HepG2 (cell line): ENCODE data around the gene PKD2L1. TPM values are rescaled to one million over a fixed set of nuclear protein-coding genes. Genes with fewer than 3 reads are reported as not detected.

Experiments used
- ATAC-seq: fragments of 200-7000 bp; cut with Tn5 transposase; 3 replicates; pipeline ENCODE4 v1.9.1; 2020; ENCODE audit warnings: mild to moderate bottlenecking, moderate library complexity
- BruUV-seq: library from RNA; stranded (reverse); fragments of 400-500 nt; replicated peaks from 2 replicates; lab custom pipeline; 2021; lab: Mats Ljungman, UMichigan
- CTCF ChIA-PET: fragments of 300-600 bp; formaldehyde crosslinking; extraction: SDS; loops from one replicate; lab custom pipeline; 2021; ENCODE audit warnings: low total read pairs, inconsistent platforms, low intra/inter-chr PET ratio; lab: Yijun Ruan, JAX
- POLR2A ChIA-PET: fragments of 350-600 bp; sonication (Branson Sonifier 250); formaldehyde crosslinking; loops from one replicate; lab custom pipeline; 2020; ENCODE audit warnings: antibody characterized with exemption, inconsistent platforms; lab: Yijun Ruan, JAX
- DNase-seq: peaks from one replicate; pipeline ENCODE4 v3.0.0-alpha.2; 2015; ENCODE audit warnings: low spot score
- FAIRE-seq: peaks from 3 replicates; lab custom pipeline; 2011; peaks lifted over from hg19 to GRCh38; lab: Jason Lieb, UNC
- H2AFZ ChIP-seq: one replicate; pipeline ENCODE4 v1.6.1; 2011; ENCODE audit warnings: low read length, inconsistent platforms
- H3K27ac ChIP-seq: fragments of 300-600 bp; 3 replicates; pipeline ENCODE4 v1.8.0; 2011; ENCODE audit warnings: mixed run types, mild to moderate bottlenecking, mixed read lengths, low read length, inconsistent platforms; ENCODE audit not compliant: insufficient read depth; ENCODE audit errors: extremely low read length
- H3K27me3 ChIP-seq, 2 experiments: fragments of 200-600 bp in 1 of 2; 2 replicates in 1 of 2; 3 replicates in 1 of 2; pipeline versions ENCODE4 v1.6.0 to v1.8.0; 2011; ENCODE audit warnings: low read length in 2 of 2, mild to moderate bottlenecking in 2 of 2, moderate library complexity in 2 of 2, inconsistent platforms in 1 of 2; ENCODE audit not compliant: insufficient read depth in 2 of 2, control insufficient read depth in 1 of 2
- H3K36me3 ChIP-seq, 2 experiments: fragments of 200-600 bp in 1 of 2; replicated peaks in 1 of 2; 2 replicates in 1 of 2; 3 replicates in 1 of 2; pipeline versions ENCODE4 v1.5.1 to v1.8.0; 2011; ENCODE audit warnings: low read length in 2 of 2, inconsistent platforms in 1 of 2; ENCODE audit not compliant: insufficient read depth in 2 of 2, control insufficient read depth in 1 of 2
- H3K4me1 ChIP-seq: 2 replicates; pipeline ENCODE4 v1.5.1; 2012; ENCODE audit warnings: low read length, inconsistent platforms; ENCODE audit not compliant: insufficient read depth
- H3K4me2 ChIP-seq: 2 replicates; pipeline ENCODE4 v1.6.0; 2011; ENCODE audit warnings: low read depth, low read length, inconsistent platforms
- H3K4me3 ChIP-seq, 3 experiments: fragments of 200-600 bp in 1 of 3; sonication (generic), shearing (Covaris generic) in 1 of 3; replicated peaks in 1 of 3; 2 replicates each; pipeline ENCODE4 v1.5.1; 2011 to 2016; ENCODE audit warnings: low read length in 3 of 3, inconsistent platforms in 2 of 3, low read depth in 2 of 3, mild to moderate bottlenecking in 2 of 3, control low read depth in 1 of 3, mixed read lengths in 1 of 3; ENCODE audit not compliant: insufficient read depth in 1 of 3
- H3K79me2 ChIP-seq: one replicate; pipeline ENCODE4 v1.6.1; 2011; ENCODE audit warnings: low read length, inconsistent platforms; ENCODE audit not compliant: insufficient read depth
- H3K9ac ChIP-seq: 2 replicates; pipeline ENCODE4 v1.6.0; 2011; ENCODE audit warnings: mild to moderate bottlenecking, low read depth, low read length, inconsistent platforms; ENCODE audit not compliant: insufficient read depth
- H3K9me3 ChIP-seq: 2 replicates; pipeline ENCODE4 v1.5.1; 2012; ENCODE audit warnings: mild to moderate bottlenecking, low read length
- H4K20me1 ChIP-seq: 2 replicates; pipeline ENCODE4 v1.6.0; 2011; ENCODE audit warnings: inconsistent platforms, mild to moderate bottlenecking, low read length, moderate library complexity; ENCODE audit not compliant: insufficient read depth
- NFIC ChIP-seq: IDR thresholded peaks from 2 replicates; pipeline ENCODE4 v1.6.1; 2012; ENCODE audit warnings: mild to moderate bottlenecking, low read length, inconsistent platforms
- ZC3H13 ChIP-seq: sonication (generic); formaldehyde crosslinking; IDR thresholded peaks from 2 replicates; pipeline ENCODE4 v1.8.1; 2023; ENCODE audit warnings: mild to moderate bottlenecking, missing genetic modification reagents, moderate library complexity
- ZNF263 ChIP-seq: sonication (generic); formaldehyde crosslinking; IDR thresholded peaks from 2 replicates; pipeline ENCODE4 v1.4.0; 2020; ENCODE audit warnings: missing genetic modification reagents
- ZNF280B ChIP-seq: sonication (generic); formaldehyde crosslinking; IDR thresholded peaks from 2 replicates; pipeline ENCODE4 v1.5.0; 2020; ENCODE audit warnings: missing genetic modification reagents, mild to moderate bottlenecking, borderline replicate concordance
- ZNF468 ChIP-seq: sonication (generic); formaldehyde crosslinking; IDR thresholded peaks from 2 replicates; pipeline ENCODE4 v1.8.0; 2022; ENCODE audit warnings: mild to moderate bottlenecking, moderate library complexity, missing genetic modification reagents
- ZNF564 ChIP-seq: sonication (generic); formaldehyde crosslinking; IDR thresholded peaks from 2 replicates; pipeline ENCODE4 v1.8.1; 2023; ENCODE audit warnings: mild to moderate bottlenecking, missing genetic modification reagents
- ZNF672 ChIP-seq: sonication (generic); formaldehyde crosslinking; IDR thresholded peaks from 2 replicates; pipeline ENCODE4 v1.8.1; 2022; ENCODE audit warnings: missing genetic modification reagents
- ZSCAN12 ChIP-seq: sonication (generic); formaldehyde crosslinking; IDR thresholded peaks from 2 replicates; pipeline ENCODE4 v1.9.0; 2021; ENCODE audit warnings: mild to moderate bottlenecking, missing genetic modification reagents
- ZZZ3 ChIP-seq: sonication (generic); formaldehyde crosslinking; IDR thresholded peaks from 2 replicates; pipeline ENCODE4 v1.4.0; 2020; ENCODE audit warnings: missing genetic modification reagents, mild to moderate bottlenecking, borderline replicate concordance
- WGBS: methylation state at CpG from one replicate; pipeline ENCODE4 v1.1.6; 2017; ENCODE audit warnings: low lambda C conversion rate; 5-methylcytosine and 5-hydroxymethylcytosine counted together
- in situ Hi-C: cut with HindIII; loops from 2 replicates; pipeline ENCODE4 v1.10.0; 2017; ENCODE audit warnings: low pct_unique_long_range_greater_than_20kb; ENCODE audit not compliant: extremely low pct_ligation_motif_present
- intact Hi-C: fragments of 100-400 bp; cut with micrococcal nuclease; formaldehyde crosslinking; loops from one replicate; pipeline ENCODE4 v1.10.0; 2022; ENCODE audit not compliant: unreplicated experiment
- polyA plus RNA-seq, 8 experiments: library from polyadenylated mRNA; depleted of rRNA in 3 of 8; stranded (reverse) in 7 of 8; unstranded in 1 of 8; fragments of >200 nt; fragmentation: Illumina TruSeq in 4 of 8; extraction: Trizol in 4 of 8; gene quantifications; 2 replicates each; pipeline versions ENCODE4 v1.2.1 to v1.2.3, GENCODE V29; 2011 to 2016; ENCODE audit warnings: low read depth in 4 of 8, missing spikeins in 1 of 8, mixed read lengths in 1 of 8; ENCODE audit not compliant: insufficient read depth in 1 of 8
- total RNA-seq, 5 experiments: library from RNA; depleted of rRNA; stranded (reverse); fragments of >200 nt; fragmentation: Illumina TruSeq; extraction: Trizol; gene quantifications; 2 replicates each; pipeline ENCODE4 v1.2.3, GENCODE V29; 2016; ENCODE audit warnings: low read depth in 1 of 5
- TF ChIP-seq, protein P1 (sequence below): IDR thresholded peaks from 2 replicates; pipeline ENCODE4 v1.6.1; 2016
- TF ChIP-seq, protein P2 (sequence below): sonication (generic); formaldehyde crosslinking; IDR thresholded peaks from 2 replicates; pipeline ENCODE4 v1.8.0; 2022; ENCODE audit warnings: mild to moderate bottlenecking, missing genetic modification reagents; ENCODE audit not compliant: insufficient replicate concordance
- TF ChIP-seq, protein P3 (sequence below): sonication (generic); formaldehyde crosslinking; IDR thresholded peaks from 2 replicates; pipeline ENCODE4 v1.4.0; 2020; ENCODE audit warnings: missing genetic modification reagents, mild to moderate bottlenecking, borderline replicate concordance

Gene PKD2L1
- total and polyA plus RNA-seq, 2 of the 13 experiments (the other 11 are each of a cell fraction or from before 2014, with no cell fraction given), result 0.07 to 0.15 TPM

- CTCF ChIA-PET, result interaction anchor here (10.5 kb wide), 1 partner anchor 85 kb away, joined by 297 read pairs; no protein-coding TSS in a partner anchor
- WGBS, result 0% methylated on average over 6 of the region's 36 CpGs
- Histone ChIP-seq H3K36me3 (peaks cover 12 to 34% of the 10 kb centered on the region in 2 experiments), H3K4me2 (peak overlapping the region; percentile 83), H2AFZ (no peak overlapping the region), H3K4me1 (peaks cover 63% of the 10 kb centered on the region), H3K4me3 (peak overlapping the region; percentile 95 to 99 (median 95); a peak in 5 of 6 replicates), H3K79me2 (peaks cover 53% of the 10 kb centered on the region), H3K9me3 (no peaks in the 10 kb centered on the region), H3K27me3 (no peaks in the 10 kb centered on the region; a peak in 1 of 5 replicates), H3K27ac (peak overlapping the region; percentile 82), H4K20me1 (peaks cover 36% of the 10 kb centered on the region), H3K9ac (peak overlapping the region; percentile 89)
- BruUV-seq, result no TSS peak
- POLR2A ChIA-PET, result interaction anchor here (0.9 to 12.6 kb wide), 16 partner anchors 8 to 189 kb away, joined by 3 to 287 read pairs (median 5); partner anchors contain the start of gene HIF1AN
- no peak for FAIRE-seq
- DNase-seq, result peak; percentile 59
- ATAC-seq, result peak; percentile 71
- in situ Hi-C loops, result loop anchor here (25.0 kb wide), 1 partner anchor 541 kb away; no protein-coding TSS in a partner anchor
- intact Hi-C loops, result no loop called here
- TF ChIP-seq ZNF280B (CRISPR knock-in tag) (no peak), NFIC (0 out of 2 replicates have a peak, but pooled peaks have one; percentile 17), ZC3H13 (CRISPR knock-in tag) (peak; percentile 89), ZNF672 (CRISPR knock-in tag) (0 out of 2 replicates have a peak, but pooled peaks have one; percentile 27), ZZZ3 (CRISPR knock-in tag) (0 out of 2 replicates have a peak, but pooled peaks have one; percentile 41), ZNF263 (CRISPR knock-in tag) (0 out of 2 replicates have a peak, but pooled peaks have one; percentile 17), ZNF564 (CRISPR knock-in tag) (no peak), ZSCAN12 (0 out of 2 replicates have a peak, but pooled peaks have one; percentile 25), ZNF468 (0 out of 2 replicates have a peak, but pooled peaks have one; percentile 44)
- TF ChIP-seq, protein P1, sequence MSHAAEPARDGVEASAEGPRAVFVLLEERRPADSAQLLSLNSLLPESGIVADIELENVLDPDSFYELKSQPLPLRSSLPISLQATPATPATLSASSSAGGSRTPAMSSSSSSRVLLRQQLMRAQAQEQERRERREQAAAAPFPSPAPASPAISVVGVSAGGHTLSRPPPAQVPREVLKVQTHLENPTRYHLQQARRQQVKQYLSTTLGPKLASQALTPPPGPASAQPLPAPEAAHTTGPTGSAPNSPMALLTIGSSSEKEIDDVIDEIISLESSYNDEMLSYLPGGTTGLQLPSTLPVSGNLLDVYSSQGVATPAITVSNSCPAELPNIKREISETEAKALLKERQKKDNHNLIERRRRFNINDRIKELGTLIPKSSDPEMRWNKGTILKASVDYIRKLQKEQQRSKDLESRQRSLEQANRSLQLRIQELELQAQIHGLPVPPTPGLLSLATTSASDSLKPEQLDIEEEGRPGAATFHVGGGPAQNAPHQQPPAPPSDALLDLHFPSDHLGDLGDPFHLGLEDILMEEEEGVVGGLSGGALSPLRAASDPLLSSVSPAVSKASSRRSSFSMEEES (CRISPR knock-in tag), result peak; percentile 88
- TF ChIP-seq, protein P2, sequence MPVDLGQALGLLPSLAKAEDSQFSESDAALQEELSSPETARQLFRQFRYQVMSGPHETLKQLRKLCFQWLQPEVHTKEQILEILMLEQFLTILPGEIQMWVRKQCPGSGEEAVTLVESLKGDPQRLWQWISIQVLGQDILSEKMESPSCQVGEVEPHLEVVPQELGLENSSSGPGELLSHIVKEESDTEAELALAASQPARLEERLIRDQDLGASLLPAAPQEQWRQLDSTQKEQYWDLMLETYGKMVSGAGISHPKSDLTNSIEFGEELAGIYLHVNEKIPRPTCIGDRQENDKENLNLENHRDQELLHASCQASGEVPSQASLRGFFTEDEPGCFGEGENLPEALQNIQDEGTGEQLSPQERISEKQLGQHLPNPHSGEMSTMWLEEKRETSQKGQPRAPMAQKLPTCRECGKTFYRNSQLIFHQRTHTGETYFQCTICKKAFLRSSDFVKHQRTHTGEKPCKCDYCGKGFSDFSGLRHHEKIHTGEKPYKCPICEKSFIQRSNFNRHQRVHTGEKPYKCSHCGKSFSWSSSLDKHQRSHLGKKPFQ, result peak; percentile 49
- TF ChIP-seq, protein P3, sequence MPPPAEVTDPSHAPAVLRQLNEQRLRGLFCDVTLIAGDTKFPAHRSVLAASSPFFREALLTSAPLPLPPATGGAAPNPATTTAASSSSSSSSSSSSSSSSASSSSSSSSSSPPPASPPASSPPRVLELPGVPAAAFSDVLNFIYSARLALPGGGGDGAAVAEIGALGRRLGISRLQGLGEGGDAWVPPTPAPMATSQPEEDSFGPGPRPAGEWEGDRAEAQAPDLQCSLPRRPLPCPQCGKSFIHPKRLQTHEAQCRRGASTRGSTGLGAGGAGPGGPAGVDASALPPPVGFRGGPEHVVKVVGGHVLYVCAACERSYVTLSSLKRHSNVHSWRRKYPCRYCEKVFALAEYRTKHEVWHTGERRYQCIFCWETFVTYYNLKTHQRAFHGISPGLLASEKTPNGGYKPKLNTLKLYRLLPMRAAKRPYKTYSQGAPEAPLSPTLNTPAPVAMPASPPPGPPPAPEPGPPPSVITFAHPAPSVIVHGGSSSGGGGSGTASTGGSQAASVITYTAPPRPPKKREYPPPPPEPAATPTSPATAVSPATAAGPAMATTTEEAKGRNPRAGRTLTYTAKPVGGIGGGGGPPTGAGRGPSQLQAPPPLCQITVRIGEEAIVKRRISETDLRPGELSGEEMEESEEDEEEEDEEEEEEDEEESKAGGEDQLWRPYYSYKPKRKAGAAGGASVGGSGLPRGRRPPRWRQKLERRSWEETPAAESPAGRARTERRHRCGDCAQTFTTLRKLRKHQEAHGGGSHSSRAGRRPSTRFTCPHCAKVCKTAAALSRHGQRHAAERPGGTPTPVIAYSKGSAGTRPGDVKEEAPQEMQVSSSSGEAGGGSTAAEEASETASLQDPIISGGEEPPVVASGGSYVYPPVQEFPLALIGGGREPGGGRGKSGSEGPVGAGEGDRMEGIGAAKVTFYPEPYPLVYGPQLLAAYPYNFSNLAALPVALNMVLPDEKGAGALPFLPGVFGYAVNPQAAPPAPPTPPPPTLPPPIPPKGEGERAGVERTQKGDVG, result peak; percentile 18; the same call in 1 of the 2 replicates
These were observed 16.3 kb upstream of the PKD2L1 start for GRCh38 chr10:100346351-100346764.
